Dendritic cell treated with granulocyte-macrophage colony-stimulating factor and Interleukin-4, amounts not matched to agents 40 ng/mL and 50 ng/mL, for 4 days (primary cell): ENCODE results near the gene AFAP1L1.
A peak's percentile ranks its signal among the peaks of the same experiment; 100 is the strongest.

Source experiments
- H3K27ac Mint-ChIP-seq: one replicate; pipeline ENCODE4 v1.8.0; 2022; ENCODE audit warnings: mild to moderate bottlenecking, mixed read lengths
- H3K27me3 Mint-ChIP-seq: one replicate; pipeline ENCODE4 v1.8.0; 2022; ENCODE audit warnings: mild to moderate bottlenecking, mixed read lengths
- H3K36me3 Mint-ChIP-seq: one replicate; pipeline ENCODE4 v1.8.0; 2022; ENCODE audit warnings: low read depth, mixed read lengths
- H3K4me1 Mint-ChIP-seq: one replicate; pipeline ENCODE4 v1.8.0; 2022; ENCODE audit warnings: low read depth, mixed read lengths
- H3K4me3 Mint-ChIP-seq: one replicate; pipeline ENCODE4 v1.8.0; 2022; ENCODE audit warnings: mild to moderate bottlenecking, moderate library complexity, mixed read lengths
- H3K9me3 Mint-ChIP-seq: one replicate; pipeline ENCODE4 v1.8.0; 2022; ENCODE audit warnings: mixed read lengths
- intact Hi-C: fragments of 100-400 bp; cut with micrococcal nuclease; formaldehyde crosslinking; loops from one replicate; pipeline ENCODE4 v1.15.0; 2022

AFAP1L1 gene

GRCh38 chr5:149301744-149302380 is 30.2 kb downstream of the AFAP1L1 start:
- Mint-ChIP-seq H3K9me3 (no peaks in the 10 kb centered on the region), H3K27ac (peak overlapping the region; percentile 64), H3K4me3 (no peak overlapping the region), H3K36me3 (no peaks in the 10 kb centered on the region), H3K27me3 (peaks cover 29% of the 10 kb centered on the region), H3K4me1 (peaks cover 25% of the 10 kb centered on the region)
- intact Hi-C loops: no loop called here

GRCh38 chr5:149302641-149303040 is 31.0 kb downstream of the AFAP1L1 start:
- no peaks in the 10 kb centered on the region for H3K36me3 Mint-ChIP-seq
- H3K9me3 Mint-ChIP-seq: no peaks in the 10 kb centered on the region
- intact Hi-C loops: no loop called here
- no peak overlapping the region for H3K4me3 Mint-ChIP-seq
- H3K27ac Mint-ChIP-seq: peak overlapping the region; percentile 64
- H3K27me3 Mint-ChIP-seq: peaks cover 27% of the 10 kb centered on the region
- peaks cover 25% of the 10 kb centered on the region for H3K4me1 Mint-ChIP-seq

GRCh38 chr5:149303210-149303609 is 31.6 kb downstream of the AFAP1L1 start:
- no peak overlapping the region for H3K27ac Mint-ChIP-seq
- intact Hi-C loops: no loop called here
- H3K4me1 Mint-ChIP-seq: peaks cover 25% of the 10 kb centered on the region
- no peaks in the 10 kb centered on the region for H3K9me3 Mint-ChIP-seq
- H3K4me3 Mint-ChIP-seq: no peak overlapping the region
- H3K36me3 Mint-ChIP-seq: no peaks in the 10 kb centered on the region
- peaks cover 26% of the 10 kb centered on the region for H3K27me3 Mint-ChIP-seq

- H3K4me1 Mint-ChIP-seq: peaks cover 16% of the 10 kb centered on the region
- H3K9me3 Mint-ChIP-seq: no peaks in the 10 kb centered on the region
- H3K4me3 Mint-ChIP-seq: no peak overlapping the region
- H3K27me3 Mint-ChIP-seq: peaks cover 16% of the 10 kb centered on the region
- intact Hi-C loops: no loop called here
- H3K27ac Mint-ChIP-seq: no peak overlapping the region
- H3K36me3 Mint-ChIP-seq: no peaks in the 10 kb centered on the region
These were observed 32.8 kb downstream of the AFAP1L1 start for GRCh38 chr5:149304195-149305078.

DNA sequence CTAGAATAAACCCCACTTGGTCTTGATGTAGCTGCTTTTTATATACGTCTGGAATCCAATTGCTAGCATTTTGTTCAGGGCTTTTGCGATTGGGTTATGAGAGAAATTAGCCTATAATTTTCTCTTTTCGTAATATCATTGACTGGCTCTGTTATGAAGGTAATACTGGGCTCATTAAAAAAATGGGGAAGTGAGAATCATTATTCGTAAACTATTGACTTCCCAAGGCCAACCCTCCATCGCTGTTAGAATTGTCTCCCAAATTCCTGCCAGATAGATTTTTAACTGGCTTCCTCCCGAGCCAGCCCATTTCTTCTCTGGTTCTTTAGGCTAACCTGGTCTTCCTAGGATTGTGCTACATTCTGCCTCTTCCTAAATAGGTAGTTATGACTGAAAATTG is 37.7 kb downstream of the AFAP1L1 start:
- Mint-ChIP-seq H3K27ac (no peak overlapping the region), H3K4me1 (peaks cover 4% of the 10 kb centered on the region), H3K36me3 (no peaks in the 10 kb centered on the region), H3K9me3 (no peaks in the 10 kb centered on the region), H3K4me3 (no peak overlapping the region), H3K27me3 (peaks cover 12% of the 10 kb centered on the region)
- intact Hi-C loops: no loop called here

DNA sequence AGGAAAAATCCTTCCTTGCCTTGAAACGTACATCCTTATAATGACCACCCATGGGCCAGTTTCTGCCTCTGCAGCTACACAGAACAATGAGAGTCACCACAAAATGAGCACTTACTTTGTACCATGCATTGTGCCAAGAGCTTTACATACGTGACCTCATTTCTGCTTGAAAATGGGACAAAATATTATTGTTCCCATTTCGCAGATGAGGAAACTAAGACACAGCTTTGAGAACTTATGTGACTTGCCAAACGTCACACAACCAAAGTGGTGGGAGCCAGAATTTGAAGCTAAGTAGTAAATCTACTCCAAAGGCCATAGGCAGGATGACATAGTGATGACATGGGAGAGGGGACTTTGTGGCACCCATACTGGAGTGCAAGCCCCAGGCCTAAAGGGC is 38.8 kb downstream of the AFAP1L1 start:
- Mint-ChIP-seq H3K9me3 (no peaks in the 10 kb centered on the region), H3K4me1 (peaks cover 4% of the 10 kb centered on the region), H3K27ac (no peak overlapping the region), H3K36me3 (no peaks in the 10 kb centered on the region), H3K4me3 (no peak overlapping the region), H3K27me3 (peaks cover 9% of the 10 kb centered on the region)
- intact Hi-C loops: no loop called here

DNA sequence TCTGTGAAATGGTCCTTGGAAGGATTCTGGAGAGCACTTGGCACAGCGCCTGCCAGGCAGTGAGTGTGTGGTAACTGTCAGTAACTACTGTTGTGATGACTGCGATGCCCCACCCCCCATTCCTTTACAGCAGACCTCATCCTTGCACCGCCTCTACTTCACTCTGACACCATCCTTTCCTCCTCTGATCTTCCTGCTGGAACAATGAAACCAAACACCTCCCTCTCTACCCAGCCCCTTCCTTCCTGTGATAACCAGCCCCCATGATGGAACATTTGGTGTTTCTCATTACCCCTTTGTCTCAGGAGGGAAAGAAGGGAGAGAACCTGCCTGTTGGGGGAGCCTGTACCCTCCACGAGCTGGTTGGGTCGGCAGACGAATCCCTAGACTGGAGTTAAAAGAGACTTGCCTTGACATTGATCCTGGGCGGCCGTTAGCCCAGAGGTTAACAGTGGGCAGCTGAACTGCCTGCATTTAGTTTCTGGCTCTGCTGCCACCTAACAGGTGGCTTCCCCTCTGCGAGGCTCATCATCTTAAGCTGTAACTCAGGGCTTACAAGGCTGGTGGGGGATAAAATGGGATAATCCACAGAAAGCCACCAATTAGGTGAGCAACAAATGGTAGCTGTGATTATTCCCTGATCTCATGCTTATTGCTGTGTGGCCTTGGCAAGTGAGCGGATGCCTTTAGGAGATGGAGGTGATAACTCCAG is 39.4 kb downstream of the AFAP1L1 start:
- intact Hi-C loops: no loop called here
- H3K4me1 Mint-ChIP-seq: peaks cover 4% of the 10 kb centered on the region
- H3K36me3 Mint-ChIP-seq: no peaks in the 10 kb centered on the region
- H3K27me3 Mint-ChIP-seq: peaks cover 9% of the 10 kb centered on the region
- no peak overlapping the region for H3K27ac Mint-ChIP-seq
- H3K9me3 Mint-ChIP-seq: no peaks in the 10 kb centered on the region
- H3K4me3 Mint-ChIP-seq: no peak overlapping the region

GRCh38 chr5:149313151-149313841 is 41.6 kb downstream of the AFAP1L1 start:
- H3K36me3 Mint-ChIP-seq: no peaks in the 10 kb centered on the region
- intact Hi-C loops: no loop called here
- no peak overlapping the region for H3K4me3 Mint-ChIP-seq
- H3K27ac Mint-ChIP-seq: no peak overlapping the region
- peaks cover 4% of the 10 kb centered on the region for H3K4me1 Mint-ChIP-seq
- H3K27me3 Mint-ChIP-seq: peaks cover 8% of the 10 kb centered on the region
- no peaks in the 10 kb centered on the region for H3K9me3 Mint-ChIP-seq

GRCh38 chr5:149314571-149315111 is 43.0 kb downstream of the AFAP1L1 start:
- H3K27me3 Mint-ChIP-seq: peaks cover 6% of the 10 kb centered on the region
- H3K4me1 Mint-ChIP-seq: peaks cover 3% of the 10 kb centered on the region
- H3K27ac Mint-ChIP-seq: no peak overlapping the region
- no peaks in the 10 kb centered on the region for H3K36me3 Mint-ChIP-seq
- intact Hi-C loops: loop anchor here (5.0 kb wide), 1 partner anchor 118 kb away; no protein-coding TSS in a partner anchor
- no peaks in the 10 kb centered on the region for H3K9me3 Mint-ChIP-seq
- no peak overlapping the region for H3K4me3 Mint-ChIP-seq

- no peaks in the 10 kb centered on the region for H3K9me3 Mint-ChIP-seq
- H3K36me3 Mint-ChIP-seq: no peaks in the 10 kb centered on the region
- peaks cover 1% of the 10 kb centered on the region for H3K27me3 Mint-ChIP-seq
- no peak overlapping the region for H3K27ac Mint-ChIP-seq
- H3K4me3 Mint-ChIP-seq: no peak overlapping the region
- no peaks in the 10 kb centered on the region for H3K4me1 Mint-ChIP-seq
- intact Hi-C loops: loop anchor here (2.0 to 5.0 kb wide), 2 partner anchors 117 to 249 kb away; no protein-coding TSS in a partner anchor
These were observed 44.1 kb downstream of the AFAP1L1 start for GRCh38 chr5:149315753-149316152.

DNA sequence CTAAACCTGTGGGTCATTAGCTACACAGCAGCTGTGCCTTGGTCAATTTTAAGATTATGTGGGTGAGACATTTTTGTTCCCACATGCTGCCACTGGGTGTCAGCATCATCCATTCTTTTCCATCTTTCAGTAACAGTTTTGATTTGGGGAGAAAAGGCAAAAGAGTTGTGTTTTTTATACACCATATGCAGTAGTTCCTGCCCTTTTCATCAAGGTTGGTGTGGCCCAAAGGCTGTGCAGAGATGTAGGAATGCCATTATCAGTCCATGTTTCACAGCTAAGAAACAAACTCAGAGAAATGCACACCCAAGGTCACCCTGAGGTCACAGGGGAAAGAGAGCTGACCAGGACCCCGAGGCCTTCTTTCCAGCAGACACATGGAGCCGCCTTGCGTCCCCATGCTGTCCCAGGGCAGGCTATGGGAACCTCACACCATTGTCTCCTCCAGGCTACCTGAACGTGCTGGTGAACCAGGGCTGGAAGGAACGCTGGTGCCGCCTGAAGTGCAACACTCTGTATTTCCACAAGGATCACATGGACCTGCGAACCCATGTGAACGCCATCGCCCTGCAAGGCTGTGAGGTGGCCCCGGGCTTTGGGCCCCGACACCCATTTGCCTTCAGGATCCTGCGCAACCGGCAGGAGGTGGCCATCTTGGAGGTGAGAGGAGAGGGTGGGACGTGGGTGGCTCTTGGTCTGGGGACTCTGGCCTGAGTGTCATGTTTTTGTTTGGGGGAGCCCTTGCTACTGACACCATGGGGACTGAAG is 45.8 kb downstream of the AFAP1L1 start:
- Mint-ChIP-seq H3K9me3 (no peaks in the 10 kb centered on the region), H3K4me1 (no peaks in the 10 kb centered on the region), H3K4me3 (no peak overlapping the region), H3K27ac (no peak overlapping the region), H3K27me3 (peaks cover 1% of the 10 kb centered on the region), H3K36me3 (no peaks in the 10 kb centered on the region)
- intact Hi-C loops: loop anchor here (1.0 to 5.0 kb wide), 3 partner anchors 54 to 247 kb away; no protein-coding TSS in a partner anchor

- no peaks in the 10 kb centered on the region for H3K9me3 Mint-ChIP-seq
- H3K27me3 Mint-ChIP-seq: no peaks in the 10 kb centered on the region
- intact Hi-C loops: loop anchor here (5.0 kb wide), 1 partner anchor 113 kb away; no protein-coding TSS in a partner anchor
- no peaks in the 10 kb centered on the region for H3K36me3 Mint-ChIP-seq
- no peaks in the 10 kb centered on the region for H3K4me1 Mint-ChIP-seq
- H3K4me3 Mint-ChIP-seq: no peak overlapping the region
- H3K27ac Mint-ChIP-seq: no peak overlapping the region
These were observed 47.5 kb downstream of the AFAP1L1 start for GRCh38 chr5:149319174-149319573.
